Neuronal stem cell (in vitro differentiated cells): ENCODE measurements around the gene CACTIN.
"Not testable (repeated sequence)": the region's sequence is repeated elsewhere in the genome, so short reads cannot be mapped to it uniquely, and the experiment has no call there.

Experiments
- DNase-seq: peaks from one replicate; pipeline ENCODE4 v3.0.0-alpha.2; 2013; ENCODE audit warnings: low spot score
- H2AFZ ChIP-seq: one replicate; pipeline ENCODE4 v1.6.1; 2013; ENCODE audit warnings: mild to moderate bottlenecking, low read length, inconsistent platforms
- H2AK5ac ChIP-seq: 2 replicates; pipeline ENCODE4 v1.6.1; 2013; ENCODE audit warnings: low read depth, mild to moderate bottlenecking, inconsistent platforms, low read length, moderate library complexity, mixed read lengths
- H2BK120ac ChIP-seq: 2 replicates; pipeline ENCODE4 v1.6.1; 2013; ENCODE audit warnings: low read depth, mild to moderate bottlenecking, inconsistent platforms, low read length, moderate library complexity, mixed read lengths
- H2BK12ac ChIP-seq: one replicate; pipeline ENCODE4 v1.6.1; 2013; ENCODE audit warnings: low read length, inconsistent platforms
- H2BK15ac ChIP-seq: 2 replicates; pipeline ENCODE4 v1.6.1; 2013; ENCODE audit warnings: mild to moderate bottlenecking, low read length, inconsistent platforms, mixed read lengths
- H2BK5ac ChIP-seq: one replicate; pipeline ENCODE4 v1.6.1; 2013; ENCODE audit warnings: inconsistent platforms, mild to moderate bottlenecking, low read length, moderate library complexity
- H3K14ac ChIP-seq: one replicate; pipeline ENCODE4 v1.6.1; 2013; ENCODE audit warnings: low read length, inconsistent platforms
- H3K18ac ChIP-seq: 2 replicates; pipeline ENCODE4 v1.6.1; 2013; ENCODE audit warnings: low read length, inconsistent platforms
- H3K23ac ChIP-seq: 2 replicates; pipeline ENCODE4 v1.6.1; 2013; ENCODE audit warnings: low read depth, mild to moderate bottlenecking, mixed read lengths, low read length, inconsistent platforms; ENCODE audit not compliant: poor library complexity
- H3K27ac ChIP-seq: replicated peaks from 3 replicates; pipeline ENCODE4 v1.5.1; 2013; ENCODE audit warnings: low read length, inconsistent platforms
- H3K27me3 ChIP-seq, 3 experiments: 2 replicates each; pipeline ENCODE4 v1.6.1; 2013; ENCODE audit warnings: low read length in 3 of 3, mild to moderate bottlenecking in 2 of 3, inconsistent platforms in 1 of 3, low read depth in 1 of 3, mixed read lengths in 1 of 3, moderate library complexity in 1 of 3; ENCODE audit not compliant: control insufficient read depth in 3 of 3, insufficient read depth in 3 of 3
- H3K36me3 ChIP-seq, 2 donors: replicated peaks in 1 of 2; 2 replicates each; pipeline ENCODE4 v1.6.1; 2013; ENCODE audit warnings: low read length in 2 of 2; ENCODE audit not compliant: control insufficient read depth in 2 of 2, insufficient read depth in 2 of 2
- H3K4ac ChIP-seq: 2 replicates; pipeline ENCODE4 v1.6.1; 2013; ENCODE audit warnings: inconsistent platforms, mild to moderate bottlenecking, low read length, moderate library complexity
- H3K4me1 ChIP-seq, 2 donors: 1 replicate in 1 of 2; 2 replicates in 1 of 2; pipeline ENCODE4 v1.6.1; 2013; ENCODE audit warnings: low read length in 2 of 2, low read depth in 1 of 2; ENCODE audit not compliant: control insufficient read depth in 2 of 2, insufficient read depth in 1 of 2
- H3K4me2 ChIP-seq: one replicate; pipeline ENCODE4 v1.6.1; 2013; ENCODE audit warnings: mild to moderate bottlenecking, low read length, inconsistent platforms; ENCODE audit not compliant: insufficient read depth, poor library complexity, severe bottlenecking
- H3K4me3 ChIP-seq, 2 donors: 2 replicates each; pipeline ENCODE4 v1.5.1; 2013; ENCODE audit warnings: low read length in 2 of 2, mild to moderate bottlenecking in 2 of 2, inconsistent platforms in 1 of 2, moderate library complexity in 1 of 2
- H3K79me1 ChIP-seq: one replicate; pipeline ENCODE4 v1.6.1; 2013; ENCODE audit warnings: low read depth, mild to moderate bottlenecking, inconsistent platforms, low read length, moderate library complexity
- H3K9ac ChIP-seq: one replicate; pipeline ENCODE4 v1.6.1; 2013; ENCODE audit warnings: mild to moderate bottlenecking, low read depth, low read length, inconsistent platforms; ENCODE audit not compliant: poor library complexity
- H3K9me3 ChIP-seq, 2 donors: replicated peaks in 1 of 2; 2 replicates each; pipeline versions ENCODE3 to v1.6.1; 2013; ENCODE audit warnings: low read length in 2 of 2, mild to moderate bottlenecking in 2 of 2, inconsistent platforms in 1 of 2, low read depth in 1 of 2, mixed read lengths in 1 of 2, moderate library complexity in 1 of 2; ENCODE audit not compliant: control insufficient read depth in 2 of 2, insufficient read depth in 1 of 2
- H4K8ac ChIP-seq: one replicate; pipeline ENCODE4 v1.6.1; 2013; ENCODE audit warnings: low read depth, mild to moderate bottlenecking, inconsistent platforms, low read length, moderate library complexity
- H4K91ac ChIP-seq: one replicate; pipeline ENCODE4 v1.6.1; 2013; ENCODE audit warnings: low read length, low read depth, mild to moderate bottlenecking, inconsistent platforms; ENCODE audit not compliant: poor library complexity
- WGBS, 2 donors: extraction: QIAGEN DNeasy Blood & Tissue Kit; methylation state at CpG; one replicate each; pipeline ENCODE4 v1.1.7; 2013; ENCODE audit warnings: missing lambda C conversion rate in 2 of 2, mixed read lengths in 1 of 2; ENCODE audit not compliant: insufficient read length in 2 of 2, insufficient replicate concordance in 1 of 2; ENCODE audit errors: extremely low coverage in 2 of 2; 5-methylcytosine and 5-hydroxymethylcytosine counted together

Gene CACTIN

DNA sequence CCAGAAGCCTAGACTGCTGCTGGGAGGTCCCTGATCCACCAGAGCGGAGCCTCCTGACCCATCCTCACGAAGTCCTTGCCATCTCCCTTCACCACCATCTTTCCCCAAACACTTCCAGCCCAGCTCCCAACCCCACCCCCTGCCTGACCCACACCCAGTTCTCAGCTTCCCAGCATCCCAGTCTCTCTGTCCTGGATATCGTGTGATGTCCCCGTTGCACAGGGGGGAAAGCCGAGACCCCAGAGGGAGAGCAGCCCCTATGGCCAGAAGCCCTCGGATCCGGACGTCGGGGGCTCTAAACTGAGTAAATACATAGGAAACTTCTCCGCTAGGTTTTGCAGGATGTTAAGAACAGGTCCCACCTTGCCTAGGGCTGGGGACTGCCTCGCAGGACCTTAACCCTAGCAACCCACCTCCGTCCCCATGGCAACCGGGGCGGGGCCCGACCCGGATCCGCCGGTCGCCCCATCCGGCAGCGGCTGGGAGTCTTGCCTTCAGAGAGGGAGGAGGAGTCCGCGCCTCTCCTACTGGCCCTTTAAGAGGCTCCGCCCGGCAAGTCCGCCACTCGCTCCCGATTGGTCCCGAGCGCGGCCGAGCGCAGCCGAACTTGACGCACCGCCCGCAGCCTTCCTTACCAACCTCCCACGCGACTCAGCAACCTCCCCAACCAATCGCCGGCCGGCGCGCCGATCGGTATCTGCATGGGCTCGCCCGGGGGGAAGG is 54.3 kb downstream of the CACTIN start:
- no peak overlapping the region for H3K4ac ChIP-seq
- no peak overlapping the region for H3K9ac ChIP-seq
- H2BK12ac ChIP-seq: no peak overlapping the region
- peaks cover 3% of the 10 kb centered on the region for H3K79me1 ChIP-seq
- H3K14ac ChIP-seq: no peak overlapping the region
- no peak overlapping the region for H2AK5ac ChIP-seq
- peaks cover 5 to 17% of the 10 kb centered on the region in 2 donors for H3K4me1 ChIP-seq
- peaks cover 0 to 9% (median 0%) of the 10 kb centered on the region in 3 experiments for H3K27me3 ChIP-seq
- H3K4me2 ChIP-seq: peak overlapping the region; percentile 58
- H2AFZ ChIP-seq: peak overlapping the region; percentile 96
- peak overlapping the region; percentile 20 for H3K18ac ChIP-seq
- H2BK5ac ChIP-seq: no peak overlapping the region
- H2BK120ac ChIP-seq: no peak overlapping the region
- H4K91ac ChIP-seq: no peak overlapping the region
- H3K23ac ChIP-seq: no peak overlapping the region
- peak overlapping the region; percentile 70 to 94 for H3K4me3 ChIP-seq
- H4K8ac ChIP-seq: no peak overlapping the region
- H3K27ac ChIP-seq: peak overlapping the region; percentile 42
- H3K9me3 ChIP-seq: no peaks in the 10 kb centered on the region
- DNase-seq: peak; percentile 100
- no CpG with 5 or more reads among the region's 48 CpGs for WGBS, 2 donors
- H2BK15ac ChIP-seq: no peak overlapping the region
- peaks cover 9 to 19% of the 10 kb centered on the region in 2 donors for H3K36me3 ChIP-seq

DNA sequence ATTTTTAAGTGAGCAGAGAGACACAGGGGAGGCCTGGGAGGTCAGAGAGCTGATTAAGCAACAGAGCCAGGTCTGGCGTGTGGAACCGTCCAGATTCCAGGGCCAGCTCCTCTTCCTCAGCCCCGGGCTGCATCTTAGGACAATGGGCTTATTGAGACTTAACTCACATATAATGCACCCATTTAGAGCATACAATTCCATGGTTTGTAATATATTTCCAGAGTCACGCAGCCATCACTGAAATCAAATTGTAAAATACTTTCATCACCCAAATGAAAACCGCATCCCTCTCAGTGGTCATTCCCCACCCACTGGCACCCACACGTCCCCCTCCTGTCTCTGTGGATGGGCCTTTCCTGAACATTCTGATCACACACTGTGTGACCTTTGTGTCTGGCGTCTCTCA is 56.0 kb downstream of the CACTIN start:
- Histone ChIP-seq H4K91ac (no peak overlapping the region), H3K27ac (no peak overlapping the region), H3K4me1 (peaks cover 5 to 8% of the 10 kb centered on the region in 2 donors), H3K4ac (no peak overlapping the region), H2BK15ac (no peak overlapping the region), H3K79me1 (peaks cover 3% of the 10 kb centered on the region), H3K18ac (no peak overlapping the region), H2AFZ (no peak overlapping the region), H2BK5ac (no peak overlapping the region), H2BK12ac (no peak overlapping the region), H3K9me3 (no peaks in the 10 kb centered on the region), H3K27me3 (no peaks in the 10 kb centered on the region), H3K9ac (no peak overlapping the region), H3K23ac (no peak overlapping the region), H2AK5ac (peak overlapping the region; percentile 68), H3K36me3 (peaks cover 9% of the 10 kb centered on the region in 2 donors), H3K14ac (no peak overlapping the region), H4K8ac (no peak overlapping the region), H2BK120ac (no peak overlapping the region), H3K4me2 (no peak overlapping the region), H3K4me3 (no peak overlapping the region)
- no CpG with 5 or more reads among the region's 7 CpGs for WGBS, 2 donors
- DNase-seq: no peak

DNA sequence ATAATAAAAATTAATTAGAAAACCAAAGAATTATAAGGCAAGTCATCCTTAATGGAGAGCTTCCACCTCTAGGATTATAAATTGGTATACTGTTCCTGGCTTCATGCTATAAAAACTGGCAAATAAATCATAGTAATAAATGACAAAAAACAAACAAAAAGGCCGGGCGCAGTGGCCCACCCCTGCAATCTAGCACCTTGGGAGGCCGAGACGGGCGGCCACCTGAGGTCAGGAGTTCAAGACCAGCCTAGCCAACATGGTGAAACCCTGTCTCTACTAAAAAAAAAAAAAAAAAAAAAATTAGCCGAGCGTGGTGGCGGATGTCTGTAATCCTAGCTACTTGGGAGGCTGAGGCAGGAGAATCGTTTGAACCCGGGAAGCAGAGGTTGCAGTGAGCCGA is 56.5 kb downstream of the CACTIN start:
- DNase-seq, H2AFZ ChIP-seq, H4K91ac ChIP-seq, H2BK120ac ChIP-seq, H2BK15ac ChIP-seq, H3K4me3 ChIP-seq, H3K4me1 ChIP-seq, H4K8ac ChIP-seq, H3K79me1 ChIP-seq, H3K36me3 ChIP-seq, H3K4ac ChIP-seq, H3K9me3 ChIP-seq, H3K18ac ChIP-seq, H3K4me2 ChIP-seq, H3K9ac ChIP-seq, H3K27ac ChIP-seq, H3K23ac ChIP-seq, H2BK5ac ChIP-seq, H2AK5ac ChIP-seq, H3K14ac ChIP-seq, H3K27me3 ChIP-seq, H2BK12ac ChIP-seq: not testable (repeated sequence)
- WGBS, 2 donors: no CpG with 5 or more reads among the region's 11 CpGs

DNA sequence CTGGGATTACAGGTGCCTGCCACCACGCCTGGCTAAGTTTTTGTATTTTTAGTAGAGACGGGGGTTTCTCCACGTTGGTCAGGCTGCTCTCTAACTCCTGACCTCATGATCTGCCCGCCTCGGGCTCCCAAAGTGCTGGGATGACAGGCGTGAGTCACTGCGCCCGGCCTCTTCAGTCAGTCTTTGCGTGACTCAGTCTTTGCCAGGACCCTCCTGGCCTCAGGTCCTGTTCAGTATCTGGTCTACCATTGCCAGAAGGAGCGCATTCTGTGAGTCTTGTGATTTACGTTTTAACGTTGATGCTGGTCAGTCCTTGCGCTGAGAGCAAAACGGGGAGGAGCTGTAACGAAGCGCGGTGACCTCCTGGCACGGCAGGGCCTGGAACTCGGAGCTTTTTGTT is 61.5 kb downstream of the CACTIN start:
- no peak overlapping the region for H2AFZ ChIP-seq
- no peak overlapping the region for H3K4ac ChIP-seq
- H3K9me3 ChIP-seq: peaks cover 0 to 2% of the 10 kb centered on the region in 2 donors
- no peaks in the 10 kb centered on the region for H3K36me3 ChIP-seq
- H3K23ac ChIP-seq: no peak overlapping the region
- no peak overlapping the region for H2BK12ac ChIP-seq
- no peak overlapping the region for H3K4me2 ChIP-seq
- no peak overlapping the region for H3K14ac ChIP-seq
- peaks cover 3% of the 10 kb centered on the region for H3K79me1 ChIP-seq
- no peak overlapping the region for H2BK120ac ChIP-seq
- peak overlapping the region; percentile 47 for H2AK5ac ChIP-seq
- H3K18ac ChIP-seq: no peak overlapping the region
- no peak overlapping the region for H4K91ac ChIP-seq
- no peak overlapping the region for H3K27ac ChIP-seq
- WGBS, 2 donors: no CpG with 5 or more reads among the region's 19 CpGs
- no peak overlapping the region for H2BK5ac ChIP-seq
- H3K9ac ChIP-seq: no peak overlapping the region
- H3K4me3 ChIP-seq: no peak overlapping the region
- no peak for DNase-seq
- H3K27me3 ChIP-seq: no peaks in the 10 kb centered on the region
- H2BK15ac ChIP-seq: no peak overlapping the region
- H3K4me1 ChIP-seq: no peaks in the 10 kb centered on the region
- no peak overlapping the region for H4K8ac ChIP-seq
